ENCODE results near the gene PHYHIPL. TPM values are rescaled to one million over a fixed set of nuclear protein-coding genes. Genes with fewer than 3 reads are reported as not detected.

The PHYHIPL gene
- polyA plus RNA-seq, 1 of the 3 experiments (the other 2 are of a cell fraction), result 0.44 TPM

GRCh38 chr10:59290448-59290847 lies 114.0 kb downstream of the PHYHIPL start:
- Histone ChIP-seq H3K4me3 (ENCODE audit: low read depth in 2 of 2, low read length in 1 of 2) (no peak overlapping the region), H3K4me2 (no peak overlapping the region), H3K4me1 (ENCODE audit: control insufficient read depth in 1 of 2, insufficient read depth in 2 of 2, low read depth in 1 of 2, low read length in 1 of 2) (no peaks in the 10 kb centered on the region; a peak in 1 of 4 replicates), H3K27ac (ENCODE audit: low read depth in 2 of 2, low read length in 1 of 2) (no peak overlapping the region), H3K9me2 (no peaks in the 10 kb centered on the region), H3K27me3 (ENCODE audit: insufficient read depth) (no peaks in the 10 kb centered on the region), H4K20me1 (ENCODE audit: insufficient read depth) (no peaks in the 10 kb centered on the region), H3F3A (replicated peaks; ENCODE audit: insufficient read depth) (no peaks in the 10 kb centered on the region), H3K79me2 (ENCODE audit: insufficient read depth) (no peaks in the 10 kb centered on the region), H3K9me3 (no peaks in the 10 kb centered on the region), H2AFZ (ENCODE audit: low read depth) (no peak overlapping the region), H3K9ac (no peak overlapping the region), H3K36me3 (replicated peaks in 1 of 2; ENCODE audit: control insufficient read depth in 1 of 2, insufficient read depth in 2 of 2, low read length in 1 of 2) (no peaks in the 10 kb centered on the region)
- DNase-seq, result peak; percentile 7
- WGBS (ENCODE audit: low lambda C conversion rate), result 90% methylated on average over 4 of the region's 4 CpGs
- POLR2A ChIA-PET, result no interaction called here
- TF ChIP-seq ELF1 (IDR thresholded peaks at IDR 0.05) (no peak), MXI1 (IDR thresholded peaks at IDR 0.05; ENCODE audit: low read depth, low read length) (no peak), TEAD4 (IDR thresholded peaks at IDR 0.05; ENCODE audit: borderline replicate concordance, insufficient read depth) (no peak), USF2 (IDR thresholded peaks at IDR 0.05; ENCODE audit: borderline replicate concordance, low read depth, low read length) (no peak), REST (IDR thresholded peaks at IDR 0.05; ENCODE audit: low read depth, low read length) (no peak), TAF1 (IDR thresholded peaks at IDR 0.05; ENCODE audit: borderline replicate concordance, low read depth, low read length) (no peak), GATA2 (CRISPR knock-in tag; IDR thresholded peaks at IDR 0.05) (no peak), CHD2 (IDR thresholded peaks at IDR 0.05; ENCODE audit: low read length, partially characterized antibody) (no peak), RAD21 (IDR thresholded peaks at IDR 0.05; ENCODE audit: low read length) (peak; percentile 23; the same call in 1 of the 2 replicates), RXRA (IDR thresholded peaks at IDR 0.05; ENCODE audit: borderline replicate concordance, low read depth) (no peak), CTCF (IDR thresholded peaks at IDR 0.05) (peak; percentile 20), FOXM1 (IDR thresholded peaks at IDR 0.05; ENCODE audit: low read depth) (no peak)
- CTCF ChIA-PET, result interaction anchor here (1.1 to 1.7 kb wide), 3 partner anchors 10 to 290 kb away, joined by 3 to 5 read pairs (median 3); no protein-coding TSS in a partner anchor

Other genes starting within 250 kb of the PHYHIPL start
- 7.0 and 7.6 TPM in 2 replicates for gene FAM13C, start 185.9 kb downstream of the PHYHIPL start, polyA plus RNA-seq (2012; rRNA removed)